GM21390 (cell line): ENCODE measurements around the gene STYXL2.
A peak's percentile ranks its signal among the peaks of the same experiment; 100 is the strongest.

Source experiments
- ATAC-seq: cut with Tn5 transposase; IDR thresholded peaks from one replicate; pipeline ENCODE4 v1.9.1; 2021; ENCODE audit not compliant: unreplicated experiment

Gene STYXL2

DNA sequence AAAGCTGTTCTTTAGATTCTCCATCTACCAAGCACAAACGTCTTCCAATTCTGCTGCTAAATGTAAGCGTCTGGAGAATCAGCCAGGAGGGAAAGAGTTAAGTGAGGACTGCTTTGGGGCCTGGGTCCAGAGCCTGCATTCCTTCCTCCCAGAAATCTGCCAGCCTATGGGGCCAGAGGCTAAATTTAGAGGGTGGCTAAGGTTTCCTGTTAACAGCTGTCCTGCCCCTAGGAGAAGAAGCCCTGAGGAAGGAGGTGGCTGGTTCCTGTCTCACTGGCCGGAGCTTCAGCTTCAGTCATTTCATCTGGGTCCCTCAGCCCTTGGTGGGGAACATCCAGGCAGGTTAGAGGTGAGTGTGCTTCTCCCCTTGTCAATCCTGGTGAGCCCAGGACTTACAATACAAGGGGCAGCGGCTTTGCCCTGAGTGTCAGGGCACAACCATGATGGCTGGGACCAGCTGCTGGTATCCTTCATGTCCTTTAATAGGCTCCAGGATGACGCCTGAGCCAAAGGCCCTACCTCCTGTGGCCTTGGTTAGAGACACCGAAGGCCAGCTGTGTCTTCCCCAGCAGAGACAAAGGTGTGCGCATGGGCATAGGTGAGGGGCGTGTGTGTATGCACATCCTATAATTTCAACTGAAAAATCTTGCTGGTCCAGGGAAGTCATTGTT is at the start of gene STYXL2:
Gene STYXL2, plus strand, starts transcription at position 230 of the 671 bp plus-strand sequence. CDS start 775 bp downstream, outside the sequence.
- ATAC-seq = no peak

DNA sequence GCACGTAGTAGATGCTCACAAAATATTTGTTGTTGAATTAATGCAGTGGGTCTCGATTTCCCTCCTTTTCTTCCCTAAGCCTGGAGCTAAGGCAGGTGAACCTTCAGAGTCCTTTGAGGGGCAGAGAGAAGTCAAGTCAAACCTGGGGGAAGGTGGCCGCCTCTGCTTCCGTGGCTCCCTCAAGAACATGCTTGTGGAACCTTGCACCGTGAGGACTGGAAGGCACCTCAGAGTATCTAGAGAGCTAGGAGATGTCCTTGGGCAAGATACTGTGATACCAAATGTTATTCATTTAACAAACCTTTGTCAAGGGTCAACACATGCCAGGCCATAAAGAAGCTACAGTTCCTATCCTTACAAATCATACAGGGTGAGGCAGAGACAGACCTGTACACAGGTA is 42.0 kb upstream of the STYXL2 start:
- no peak for ATAC-seq

DNA sequence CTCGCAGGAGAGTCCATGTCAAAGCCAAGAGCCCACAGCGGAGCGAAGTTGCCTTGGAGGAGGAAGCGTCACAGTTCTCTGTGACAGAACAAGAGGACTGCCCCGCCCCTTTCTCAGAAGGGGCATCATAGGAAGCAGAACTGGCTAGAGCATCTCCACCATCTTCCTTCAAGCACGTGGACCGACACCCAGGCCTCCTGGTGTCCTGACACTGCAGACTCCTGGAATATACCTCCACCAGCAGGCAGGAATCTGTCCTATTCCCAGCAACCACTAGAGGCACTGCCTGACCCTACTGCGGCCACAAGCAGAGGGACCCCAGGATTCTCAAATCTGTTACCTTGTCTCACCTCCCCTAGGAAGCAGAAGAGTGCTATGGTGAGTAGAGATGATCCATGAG is 41.5 kb upstream of the STYXL2 start:
- ATAC-seq = no peak

DNA sequence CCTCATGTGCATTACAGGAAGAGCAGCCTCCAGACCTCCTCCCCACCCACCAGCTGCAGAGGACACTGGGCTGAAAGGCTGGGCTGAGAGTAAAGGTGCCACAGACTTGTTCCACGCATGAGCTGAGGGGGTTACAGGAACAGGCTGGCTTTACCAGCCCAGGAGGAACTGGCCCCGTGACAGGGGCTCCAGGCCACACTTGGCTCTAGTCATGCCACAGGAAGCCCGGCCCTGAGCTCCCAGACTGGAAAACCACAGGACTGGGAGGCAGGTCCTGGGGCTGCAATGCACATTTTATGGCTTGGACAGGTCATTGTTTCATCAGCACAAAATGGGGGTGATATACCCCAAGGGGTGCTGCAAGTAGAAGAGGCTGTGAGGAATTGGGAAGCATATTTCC is 39.3 kb upstream of the STYXL2 start:
- no peak for ATAC-seq

DNA sequence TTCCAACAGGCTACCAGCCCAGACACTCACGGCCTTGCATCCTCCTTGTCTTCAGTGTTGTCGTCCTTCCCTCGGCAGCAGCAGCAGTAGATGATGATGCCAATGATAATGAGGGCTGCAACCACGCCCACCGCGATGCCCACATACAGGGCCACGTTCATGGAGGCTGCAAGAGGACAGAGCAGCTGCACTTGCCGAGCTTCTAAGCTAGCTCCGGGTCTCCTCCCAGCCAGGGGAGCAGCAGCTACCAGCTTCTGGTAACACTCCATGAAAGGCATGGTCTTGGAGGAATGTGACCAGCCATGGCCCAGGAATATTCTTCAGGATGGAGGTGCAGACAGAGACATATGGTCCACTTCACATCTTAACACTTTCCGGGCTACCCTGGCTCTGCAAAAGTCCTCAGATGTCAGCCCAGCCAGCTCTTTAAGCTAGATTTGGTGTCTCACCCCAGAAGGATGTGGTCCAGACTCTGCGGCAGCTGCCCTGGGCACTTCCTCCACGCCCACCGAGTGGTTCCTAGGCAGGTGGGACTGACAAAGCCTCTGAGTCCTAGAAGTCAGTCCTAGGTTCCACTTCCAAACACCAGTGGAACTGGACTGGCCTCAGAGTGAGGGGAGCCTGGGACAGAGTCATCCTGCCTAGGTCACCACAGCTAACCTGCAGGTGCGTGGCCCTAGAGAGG is 38.8 kb upstream of the STYXL2 start:
- ATAC-seq = no peak

DNA sequence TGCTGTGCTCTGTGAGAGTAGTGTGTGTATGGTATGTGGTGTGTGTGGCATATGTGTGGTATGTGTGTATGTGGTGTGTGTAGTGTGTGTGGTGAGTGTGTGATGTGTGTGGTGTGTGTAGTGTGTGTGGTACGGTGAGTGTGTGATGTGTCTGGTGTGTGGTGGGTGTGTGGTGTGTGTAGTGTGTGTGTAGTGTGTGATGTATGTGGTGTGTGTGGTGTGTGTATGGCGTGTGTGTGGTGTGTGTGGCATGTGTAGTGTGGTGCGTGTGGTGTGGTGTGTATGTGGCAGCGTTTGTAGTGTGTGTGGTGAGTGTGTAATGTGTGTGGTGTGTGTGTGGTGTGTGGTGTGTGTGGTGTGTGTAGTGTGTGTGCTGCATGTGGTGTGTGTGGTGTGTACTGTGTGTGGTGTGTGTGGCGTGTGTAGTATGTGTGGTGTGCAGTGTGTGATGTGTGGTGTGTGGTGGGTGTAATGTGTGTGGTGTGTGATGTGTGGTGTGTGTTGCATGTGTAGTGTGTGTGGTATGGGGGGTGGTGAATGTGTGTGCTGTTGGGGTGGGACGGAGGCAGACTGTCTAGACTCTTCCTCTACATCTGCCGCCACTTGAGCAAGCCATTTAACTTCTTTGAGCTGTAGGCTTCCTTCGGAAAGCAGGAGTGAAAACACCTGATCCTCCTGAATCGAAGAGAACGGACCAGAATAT is 37.2 kb upstream of the STYXL2 start:
- peak; percentile 9 for ATAC-seq

- peak; percentile 58 for ATAC-seq
Measured at GRCh38 chr1:167057241-167057688, 36.6 kb upstream of the STYXL2 start.

GRCh38 chr1:167059045-167059808 is 34.6 kb upstream of the STYXL2 start:
- peak; percentile 43 for ATAC-seq

DNA sequence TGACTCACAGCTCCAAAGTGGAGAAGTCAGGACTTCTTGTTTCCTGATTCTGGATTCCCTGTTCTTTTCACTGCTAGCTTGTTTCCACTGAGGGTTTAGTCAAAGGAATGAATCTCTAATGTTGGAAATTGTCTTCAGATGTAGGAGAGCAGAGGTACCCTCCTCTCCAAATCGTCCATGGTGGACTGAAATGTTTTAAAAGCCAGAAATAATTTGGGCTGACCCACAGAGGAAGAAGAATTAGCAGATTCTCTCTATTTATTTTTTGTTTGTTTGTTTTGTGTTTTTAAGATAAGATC is 34.1 kb upstream of the STYXL2 start:
- ATAC-seq = no peak

DNA sequence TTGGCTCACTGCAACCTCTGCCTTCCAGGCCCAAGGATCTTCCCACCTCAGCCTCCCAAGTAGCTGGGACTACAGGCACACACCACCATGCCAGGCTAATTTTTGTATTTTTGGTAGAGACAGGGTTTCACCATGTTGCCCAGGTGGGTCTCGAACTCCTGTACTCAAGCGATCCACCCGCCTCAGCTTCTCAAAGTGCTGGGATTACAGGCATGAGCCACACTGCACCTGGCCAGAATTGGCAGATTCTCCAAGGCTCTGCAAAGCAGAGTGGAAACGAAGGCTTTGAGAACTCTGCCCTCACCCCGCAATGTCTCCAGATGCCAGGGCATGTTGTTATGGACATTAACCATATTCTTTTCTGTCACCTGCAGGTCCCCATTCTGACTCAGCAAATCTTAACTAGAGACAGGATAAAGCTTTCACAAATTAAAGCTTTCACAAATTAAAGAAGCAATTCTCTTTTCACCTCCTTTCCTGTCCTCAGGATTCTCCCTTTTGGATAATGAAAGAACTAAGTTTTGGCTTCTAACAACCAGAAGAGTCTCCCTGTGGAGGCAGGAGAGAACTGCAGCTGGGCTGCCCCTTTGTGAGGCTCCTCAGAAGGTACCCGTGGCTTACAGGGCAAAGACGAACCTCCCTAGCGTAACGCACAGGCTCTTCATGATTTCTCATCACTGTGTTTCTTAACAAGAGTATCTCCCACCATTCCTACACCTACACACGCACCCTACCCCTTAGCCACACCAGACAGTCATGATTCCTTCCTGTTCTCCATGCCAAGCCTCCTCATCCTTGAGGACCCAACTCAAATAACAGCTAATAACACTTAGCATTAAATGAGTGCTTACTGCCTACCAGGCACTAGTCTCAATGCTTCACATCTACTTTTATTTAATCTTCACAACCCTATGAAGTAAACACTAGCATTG is 33.5 kb upstream of the STYXL2 start:
- ATAC-seq = no peak

DNA sequence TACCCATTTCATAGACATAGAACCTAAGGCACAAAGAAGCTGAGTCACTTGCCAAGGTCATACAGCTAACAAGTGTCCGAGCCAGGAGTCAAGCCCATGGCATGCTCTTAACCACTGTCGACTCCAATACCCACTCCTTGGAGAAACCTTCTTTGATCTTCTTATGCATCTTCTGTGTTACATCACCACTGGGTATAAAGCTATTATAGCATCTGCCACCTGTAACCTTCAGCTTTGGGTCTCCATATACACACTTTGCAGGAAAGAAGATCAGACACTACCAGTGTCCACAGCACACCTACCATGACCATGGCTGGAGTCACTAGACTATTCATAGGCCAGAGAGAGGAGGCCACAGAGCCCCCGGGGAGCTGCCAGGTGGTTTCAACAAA is 32.8 kb upstream of the STYXL2 start:
- no peak for ATAC-seq

DNA sequence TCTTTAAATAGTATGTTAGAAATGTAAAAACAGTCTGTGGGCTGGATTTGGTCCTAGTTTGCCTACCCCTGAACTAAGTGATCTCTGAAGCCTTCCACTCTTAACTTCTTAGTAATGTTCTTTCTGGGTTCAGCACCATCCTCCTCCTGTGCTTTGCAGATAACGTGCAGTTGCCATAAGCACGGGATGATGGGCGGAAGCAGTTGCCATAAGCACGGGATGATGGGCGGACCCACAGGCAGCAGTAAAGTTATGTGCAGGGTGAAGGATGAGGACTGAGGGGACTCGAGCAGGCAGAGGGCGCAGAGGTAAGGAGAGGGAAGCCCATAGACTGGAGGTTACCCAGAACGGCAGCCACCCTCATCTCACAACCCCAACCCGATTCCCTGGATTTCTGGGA is 29.3 kb upstream of the STYXL2 start:
- ATAC-seq = no peak

DNA sequence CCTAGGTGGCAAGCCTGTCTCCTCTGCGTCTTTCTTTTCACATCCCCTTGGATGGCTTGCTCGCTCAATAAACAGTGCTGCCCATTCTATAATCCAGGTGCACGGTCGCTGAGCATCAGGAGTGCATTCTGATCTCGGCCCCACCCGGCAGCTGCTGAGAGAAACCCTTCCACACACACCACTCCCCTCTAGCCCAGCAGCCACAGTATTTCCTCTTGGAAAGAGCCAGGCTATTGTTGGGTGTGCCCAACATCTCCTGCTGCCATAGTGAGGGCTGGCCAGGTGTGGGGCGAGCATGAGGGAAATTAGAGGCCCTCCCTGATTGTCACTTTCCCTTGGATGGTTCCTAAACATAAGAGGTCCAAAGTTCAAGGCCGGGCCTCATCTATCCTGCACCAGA is 28.4 kb upstream of the STYXL2 start:
- ATAC-seq = no peak

GRCh38 chr1:167066333-167067122 is 27.3 kb upstream of the STYXL2 start:
- peak; percentile 89 for ATAC-seq

DNA sequence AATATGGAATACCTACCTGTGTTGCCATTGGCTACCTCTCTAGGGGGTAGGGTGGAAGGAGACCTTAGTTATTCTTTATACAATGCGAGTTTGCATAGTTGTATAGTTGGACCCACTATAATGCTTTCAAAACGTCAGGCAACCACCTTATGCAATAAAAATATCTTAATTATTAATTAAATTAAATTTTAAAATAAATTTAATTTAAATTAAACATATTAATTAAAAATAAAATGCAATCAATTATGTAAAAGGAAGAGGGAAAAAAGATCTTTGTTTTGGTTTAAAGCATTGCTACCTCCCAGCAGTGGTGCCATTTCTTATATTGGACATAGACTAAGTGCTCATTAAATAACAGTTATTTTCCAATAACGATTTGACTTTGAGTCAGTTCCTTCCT is 26.0 kb upstream of the STYXL2 start:
- ATAC-seq = no peak

DNA sequence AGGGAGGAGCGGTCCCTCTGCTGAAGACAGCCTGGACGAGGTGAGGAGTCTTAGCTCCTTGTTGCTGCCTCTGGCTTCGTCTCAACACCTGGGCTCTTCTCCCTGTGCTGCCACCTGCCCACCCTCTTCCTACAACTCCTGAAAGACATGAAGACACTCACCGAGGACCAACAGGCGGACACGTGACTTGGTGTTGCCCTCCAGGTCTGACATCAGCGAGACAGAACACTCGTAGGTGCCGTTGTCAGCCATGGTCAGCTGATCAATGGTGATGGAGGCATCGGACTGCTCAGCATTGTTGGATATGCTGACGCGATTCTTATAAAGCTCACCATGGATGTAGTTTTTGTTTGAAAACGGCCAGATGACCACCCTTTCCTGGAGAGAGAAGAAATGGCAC is 25.1 kb upstream of the STYXL2 start:
- ATAC-seq = no peak

DNA sequence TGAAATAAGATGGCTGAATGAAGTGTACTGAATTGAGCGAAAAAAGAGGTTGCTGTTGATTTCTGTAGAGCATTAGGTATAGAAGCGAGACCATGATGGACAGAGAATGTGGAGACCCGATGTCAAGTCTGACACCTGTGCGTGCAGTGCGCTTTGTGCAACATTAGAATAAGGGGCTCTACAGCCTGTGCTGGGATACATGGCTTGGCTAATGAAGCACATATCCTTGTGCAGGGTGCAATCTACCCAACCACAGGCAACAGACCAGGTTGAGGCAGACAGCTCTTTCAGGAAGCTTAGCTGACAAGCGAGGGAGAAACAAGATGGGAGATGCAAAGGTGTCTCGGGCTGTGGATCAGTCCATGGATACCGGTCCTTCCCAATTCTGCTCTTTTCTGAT is 22.6 kb upstream of the STYXL2 start:
- no peak for ATAC-seq

GRCh38 chr1:167076136-167076710 is 17.7 kb upstream of the STYXL2 start:
- no peak for ATAC-seq

- no peak for ATAC-seq
Measured at GRCh38 chr1:167077128-167077867, 16.6 kb upstream of the STYXL2 start.
